Mucosa of descending colon (tissue), 3 donors: ENCODE data around the gene INPP5F. TPM values are rescaled to one million over a fixed set of nuclear protein-coding genes. Genes with fewer than 3 reads are reported as not detected.

ENCODE experiments used
- ATAC-seq: fragments of 200-7000 bp; cut with Tn5 transposase; one replicate; pipeline ENCODE4 v1.9.1; 2020; ENCODE audit warnings: mild to moderate bottlenecking, moderate library complexity
- DNase-seq, 3 donors: peaks; one replicate each; pipeline ENCODE4 v3.0.0-alpha.2; 2020
- H3K36me3 ChIP-seq: fragments of 200-600 bp; one replicate; pipeline ENCODE4 v1.8.0; 2021; ENCODE audit warnings: low read depth, mild to moderate bottlenecking
- H3K4me1 ChIP-seq: fragments of 200-600 bp; one replicate; pipeline ENCODE4 v1.8.0; 2021; ENCODE audit warnings: low read depth, mild to moderate bottlenecking
- H3K4me3 ChIP-seq: fragments of 200-600 bp; one replicate; pipeline ENCODE4 v1.8.0; 2021; ENCODE audit warnings: mild to moderate bottlenecking
- H3K9me3 ChIP-seq: fragments of 200-600 bp; one replicate; pipeline ENCODE4 v1.8.0; 2021; ENCODE audit warnings: mild to moderate bottlenecking
- intact Hi-C, 2 donors: fragments of 100-400 bp; cut with DNase I in 1 of 2; cut with micrococcal nuclease in 1 of 2; formaldehyde crosslinking; loops; one replicate each; pipeline versions ENCODE4 v1.11.0 to v1.11.1; 2022; cut with DNase I, micrococcal nuclease
- total RNA-seq, 3 donors: library from RNA; stranded (reverse); fragmentation: NEBNext Ultra II Directional in 2 of 3; extraction: Animal tissue kit (Norgen Biotek cat#: 25700) in 2 of 3; gene quantifications; one replicate each; pipeline versions ENCODE4 v1.2.1 to v1.2.4, GENCODE V29; 2021 to 2023
- TF ChIP-seq, protein P1 (sequence below): fragments of 200-600 bp; IDR thresholded peaks from one replicate; pipeline ENCODE4 v1.8.0; 2022; ENCODE audit warnings: antibody characterized with exemption, mild to moderate bottlenecking
- donor health status: DM: no; HTN: no; CAD: no; lungs with moderate emphysema.
- donor health status: DM: no; HTN: no; CAD: no.
- donor health status: DM: no; HTN: yes; CAD: no.

The INPP5F gene
- total RNA-seq, 3 donors from 2014 or later = 12.5 to 19.9 (median 13.2) TPM

DNA sequence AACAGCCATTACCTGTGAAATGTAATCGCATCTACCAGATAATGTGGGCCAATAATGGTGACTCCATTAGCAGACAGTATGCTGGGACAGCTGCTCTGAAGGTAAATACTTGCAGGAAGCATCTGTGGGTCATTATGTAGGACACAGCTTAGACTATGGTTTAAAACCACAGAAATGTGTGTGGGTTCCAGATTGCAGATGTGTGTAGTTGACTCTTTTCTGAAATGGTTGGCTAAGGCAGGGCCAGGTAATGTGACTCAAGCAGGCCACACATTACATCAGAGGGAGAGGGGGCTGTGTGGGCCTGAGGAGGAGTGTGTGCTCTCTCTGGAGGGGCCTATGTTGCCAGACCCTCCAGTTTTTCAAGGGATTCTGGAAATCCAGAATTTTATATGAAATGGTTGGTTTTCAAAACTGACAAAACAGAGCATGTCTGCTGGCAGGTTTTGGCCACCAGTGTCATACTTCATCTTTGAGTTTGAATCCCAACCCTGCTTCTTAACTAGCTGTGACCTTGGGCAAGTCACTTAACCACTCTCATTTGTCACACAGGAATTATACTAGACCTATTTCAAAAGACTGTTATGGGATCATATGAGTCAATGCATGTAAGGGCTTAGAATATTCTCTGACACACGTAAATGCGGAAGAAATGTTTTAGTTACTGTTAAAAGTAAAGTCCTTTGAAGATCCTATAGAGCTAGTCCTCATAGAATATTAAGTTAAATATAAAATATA lies 82.3 kb downstream of the INPP5F start:
- intact Hi-C loops = no loop called here
- H3K4me3 ChIP-seq = no peak overlapping the region
- no peaks in the 10 kb centered on the region for H3K4me1 ChIP-seq
- no peaks in the 10 kb centered on the region for H3K9me3 ChIP-seq
- no peaks in the 10 kb centered on the region for H3K36me3 ChIP-seq
- DNase-seq = no peak
- ATAC-seq = no peak
- TF ChIP-seq, protein P1, sequence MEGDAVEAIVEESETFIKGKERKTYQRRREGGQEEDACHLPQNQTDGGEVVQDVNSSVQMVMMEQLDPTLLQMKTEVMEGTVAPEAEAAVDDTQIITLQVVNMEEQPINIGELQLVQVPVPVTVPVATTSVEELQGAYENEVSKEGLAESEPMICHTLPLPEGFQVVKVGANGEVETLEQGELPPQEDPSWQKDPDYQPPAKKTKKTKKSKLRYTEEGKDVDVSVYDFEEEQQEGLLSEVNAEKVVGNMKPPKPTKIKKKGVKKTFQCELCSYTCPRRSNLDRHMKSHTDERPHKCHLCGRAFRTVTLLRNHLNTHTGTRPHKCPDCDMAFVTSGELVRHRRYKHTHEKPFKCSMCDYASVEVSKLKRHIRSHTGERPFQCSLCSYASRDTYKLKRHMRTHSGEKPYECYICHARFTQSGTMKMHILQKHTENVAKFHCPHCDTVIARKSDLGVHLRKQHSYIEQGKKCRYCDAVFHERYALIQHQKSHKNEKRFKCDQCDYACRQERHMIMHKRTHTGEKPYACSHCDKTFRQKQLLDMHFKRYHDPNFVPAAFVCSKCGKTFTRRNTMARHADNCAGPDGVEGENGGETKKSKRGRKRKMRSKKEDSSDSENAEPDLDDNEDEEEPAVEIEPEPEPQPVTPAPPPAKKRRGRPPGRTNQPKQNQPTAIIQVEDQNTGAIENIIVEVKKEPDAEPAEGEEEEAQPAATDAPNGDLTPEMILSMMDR = no peak

DNA sequence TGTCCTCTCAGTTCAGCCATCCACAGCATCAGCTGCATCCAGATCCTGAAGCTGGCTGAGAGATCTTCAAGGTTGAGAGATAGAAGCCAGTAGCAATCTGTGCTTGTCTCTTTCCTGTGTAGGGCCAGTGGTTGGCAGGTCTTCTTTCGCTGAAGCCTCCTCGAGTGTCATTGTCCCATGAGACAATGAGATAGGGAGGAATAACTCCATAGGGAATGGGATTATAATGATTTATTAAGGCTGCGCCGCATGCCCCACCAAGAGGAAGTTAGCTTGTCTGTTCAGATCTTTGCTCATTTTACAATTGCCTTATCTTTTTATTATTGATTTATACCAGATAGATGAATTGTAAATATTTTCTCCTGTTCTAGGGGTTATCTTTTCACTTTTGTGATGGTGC lies 85.3 kb downstream of the INPP5F start:
- no peaks in the 10 kb centered on the region for H3K9me3 ChIP-seq
- DNase-seq = no peak
- intact Hi-C loops = no loop called here
- H3K4me1 ChIP-seq = no peaks in the 10 kb centered on the region
- TF ChIP-seq, protein P1 = no peak
- no peaks in the 10 kb centered on the region for H3K36me3 ChIP-seq
- no peak overlapping the region for H3K4me3 ChIP-seq
- ATAC-seq = no peak

DNA sequence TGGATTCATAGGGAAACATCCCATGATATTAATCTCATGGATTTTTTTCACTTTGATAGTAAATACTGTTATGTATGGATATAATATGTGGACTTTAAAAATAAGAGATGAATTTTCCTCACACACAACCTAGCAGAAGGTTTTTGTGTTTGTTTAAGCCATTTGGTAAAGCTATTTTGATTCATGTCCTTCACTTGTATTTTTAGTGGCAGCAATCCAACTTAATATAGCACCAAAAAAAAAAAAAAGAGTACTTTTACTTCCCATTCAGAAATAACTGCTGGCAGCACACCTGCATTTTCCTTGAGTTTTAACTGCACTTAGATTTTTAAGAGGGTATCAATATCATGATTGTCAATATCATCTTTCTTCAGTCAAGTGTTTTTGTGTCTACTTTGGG lies 86.8 kb downstream of the INPP5F start:
- H3K4me1 ChIP-seq = no peaks in the 10 kb centered on the region
- intact Hi-C loops = no loop called here
- ATAC-seq = no peak
- no peak overlapping the region for H3K4me3 ChIP-seq
- H3K36me3 ChIP-seq = no peaks in the 10 kb centered on the region
- TF ChIP-seq, protein P1 = no peak
- no peak for DNase-seq
- no peaks in the 10 kb centered on the region for H3K9me3 ChIP-seq

DNA sequence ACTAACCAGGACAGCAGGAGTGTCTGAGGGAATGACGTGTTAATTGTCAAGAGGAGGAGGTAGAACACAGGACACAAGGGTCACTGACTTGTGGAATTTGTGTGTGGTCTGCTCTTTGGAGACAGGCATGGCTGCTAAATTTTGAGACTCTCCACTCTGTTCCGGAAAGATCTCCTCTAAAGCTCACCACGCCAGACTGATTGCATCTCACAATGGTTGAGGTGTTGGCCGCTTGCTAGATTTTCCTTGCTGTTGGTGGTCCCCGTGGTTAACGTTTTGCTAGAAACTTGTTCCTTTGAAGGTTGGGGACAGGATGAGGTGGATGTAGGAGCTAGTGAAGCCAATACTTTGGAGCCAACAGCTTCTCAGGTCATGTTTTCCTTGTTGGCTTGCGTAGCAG lies 89.8 kb downstream of the INPP5F start:
- Histone ChIP-seq H3K9me3 (no peaks in the 10 kb centered on the region), H3K4me3 (no peak overlapping the region), H3K36me3 (no peaks in the 10 kb centered on the region), H3K4me1 (no peaks in the 10 kb centered on the region)
- intact Hi-C loops = no loop called here
- TF ChIP-seq, protein P1 = no peak
- no peak for ATAC-seq
- no peak for DNase-seq

DNA sequence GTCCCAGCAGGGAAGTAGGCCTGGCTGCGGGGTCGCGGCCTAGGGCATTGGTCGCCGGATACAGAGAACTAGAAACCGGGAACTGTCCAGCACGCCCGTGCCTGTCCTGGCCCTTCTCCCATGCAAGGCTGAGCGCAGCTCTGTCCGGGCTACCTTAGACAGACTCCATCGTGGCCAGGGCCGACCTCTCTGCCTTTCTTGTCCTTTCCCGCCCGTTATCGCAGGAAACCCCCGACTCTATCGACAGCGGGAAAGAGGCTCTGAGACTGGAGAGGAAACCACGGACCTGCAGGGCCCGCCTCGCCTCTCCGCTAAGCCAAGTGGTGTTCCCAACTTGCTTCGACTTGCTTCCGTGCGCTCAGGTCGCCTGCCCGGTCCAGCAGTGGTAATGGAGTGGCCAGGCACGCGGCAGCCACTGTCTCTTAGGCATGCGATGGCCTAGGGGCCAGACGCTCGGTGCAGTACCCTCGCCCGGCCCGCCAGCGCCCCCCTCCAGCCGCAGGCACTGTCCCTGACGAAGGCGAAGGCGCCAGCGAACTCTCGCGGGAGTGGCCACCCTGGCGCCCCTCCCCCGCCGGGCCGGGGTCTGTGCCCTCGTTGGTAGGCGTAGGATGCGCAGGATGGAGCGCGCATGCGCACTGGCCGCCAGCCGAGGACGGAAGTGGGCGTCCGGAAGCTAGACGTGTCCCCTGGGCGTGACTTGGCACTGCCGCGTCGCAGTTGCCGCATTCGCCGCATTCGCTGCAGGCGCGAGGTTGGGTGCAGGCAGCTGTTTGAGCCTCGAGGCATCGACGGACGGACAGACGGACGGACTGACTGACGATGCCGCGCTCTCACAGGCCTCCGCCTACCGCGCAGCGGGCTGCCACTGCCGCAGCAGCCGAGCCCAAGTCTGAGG lies 92.4 kb downstream of the INPP5F start:
- Histone ChIP-seq H3K4me3 (no peak overlapping the region), H3K9me3 (no peaks in the 10 kb centered on the region), H3K36me3 (no peaks in the 10 kb centered on the region), H3K4me1 (no peaks in the 10 kb centered on the region)
- peak; percentile 18 to 58 (median 35) for DNase-seq
- ATAC-seq = no peak
- intact Hi-C loops = no loop called here
- TF ChIP-seq, protein P1 = no peak
